ENCODE measurements around the gene TMEM170B.

- no peak for TF ChIP-seq EZH2 (IDR thresholded peaks at IDR 0.05; ENCODE audit: borderline replicate concordance, low read depth, low read length, severe bottlenecking)
- no peak for TF ChIP-seq CTCF (IDR thresholded peaks at IDR 0.05; ENCODE audit: borderline replicate concordance, extremely low read depth, low read length, poor library complexity, severe bottlenecking)
These were observed 1.7 kb upstream of the TMEM170B start for GRCh38 chr6:11535801-11536230.

All from DND-41 (cell line).